ENCODE measurements around the gene DACH1.

The DACH1 gene

GRCh38 chr13:71618159-71618558 lies 248.8 kb downstream of the DACH1 start:
- DNase-seq: peak; percentile 52

GRCh38 chr13:71617265-71617664 lies 249.7 kb downstream of the DACH1 start:
- no peak for DNase-seq

GRCh38 chr13:71613066-71613745 lies 253.8 kb downstream of the DACH1 start:
- peak; percentile 64 for DNase-seq

DNA sequence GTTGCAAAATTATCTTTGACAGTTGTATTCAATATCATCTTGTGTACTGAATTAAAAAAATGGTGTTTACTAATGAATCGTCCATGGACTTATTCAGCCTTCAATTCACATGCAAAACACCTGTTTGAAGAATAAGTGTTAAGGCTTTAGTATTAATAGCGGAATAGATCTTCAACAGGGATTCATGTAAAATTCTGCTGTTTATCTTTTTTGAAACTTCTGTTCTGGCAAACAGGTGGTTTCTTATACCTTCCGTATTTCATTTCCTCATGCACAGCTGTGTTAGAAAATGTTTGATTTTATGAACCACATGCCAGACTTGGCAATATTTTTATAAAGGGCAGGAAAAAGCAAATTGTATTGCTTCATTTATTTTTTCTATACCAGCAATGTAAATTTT lies 255.7 kb downstream of the DACH1 start:
- no peak for DNase-seq

GRCh38 chr13:71610876-71611275 lies 256.1 kb downstream of the DACH1 start:
- DNase-seq: no peak

DNA sequence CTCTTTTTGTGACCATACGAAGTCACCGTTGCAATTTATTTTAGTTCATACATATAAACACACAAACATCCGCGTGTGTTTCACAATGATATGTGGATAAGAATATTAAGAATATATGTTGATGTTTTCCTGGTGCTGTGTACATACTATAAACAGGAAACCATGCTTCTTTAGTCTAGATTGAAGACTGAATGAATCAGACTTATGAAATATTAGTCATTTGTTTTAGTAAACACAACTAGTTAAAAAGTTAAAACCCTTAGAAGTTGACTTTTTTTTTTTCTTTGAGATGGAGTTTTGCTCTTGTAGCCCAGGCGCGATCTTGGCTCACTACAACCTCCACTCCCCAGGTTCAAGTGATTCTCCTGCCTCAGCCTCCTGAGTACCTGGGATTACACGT lies 257.7 kb downstream of the DACH1 start:
- DNase-seq: no peak

DNA sequence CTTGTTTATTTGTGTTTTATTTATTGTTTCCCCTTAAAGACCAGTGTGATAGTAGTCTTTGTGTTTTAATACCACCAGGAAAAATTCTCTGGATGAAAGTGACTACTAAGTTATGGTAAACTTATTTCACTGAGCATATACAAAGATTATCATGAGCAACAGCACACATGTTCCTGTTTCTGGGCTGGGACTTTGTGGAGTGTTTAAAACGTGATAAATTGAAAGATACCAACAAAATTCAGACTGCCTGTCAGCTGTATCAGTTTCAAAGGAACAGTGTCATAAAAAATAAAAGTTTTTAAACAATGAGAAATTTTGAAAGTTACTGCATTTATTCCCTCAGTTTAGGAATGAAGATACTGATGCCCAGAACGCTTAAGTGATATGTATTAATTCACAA lies 259.4 kb downstream of the DACH1 start:
- peak; percentile 19 for DNase-seq

DNA sequence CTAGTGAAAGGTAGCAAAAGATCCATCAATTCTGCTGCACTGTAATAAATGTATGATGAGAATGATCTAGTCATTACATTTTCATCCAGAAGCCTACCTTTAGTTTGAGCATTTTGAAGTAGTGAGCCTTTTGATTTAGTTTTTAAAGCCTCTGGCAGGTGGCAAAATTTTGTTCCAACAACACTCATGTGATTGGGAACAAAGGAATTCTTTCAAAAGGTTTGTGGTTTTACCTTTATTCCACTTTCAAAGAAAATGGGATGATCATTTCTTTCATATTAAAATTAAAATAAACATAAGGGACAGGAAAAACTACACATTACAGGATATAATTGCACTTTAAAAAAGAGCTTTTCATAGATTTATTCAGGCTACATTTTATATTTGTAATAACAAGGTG lies 260.2 kb downstream of the DACH1 start:
- DNase-seq: no peak

DNA sequence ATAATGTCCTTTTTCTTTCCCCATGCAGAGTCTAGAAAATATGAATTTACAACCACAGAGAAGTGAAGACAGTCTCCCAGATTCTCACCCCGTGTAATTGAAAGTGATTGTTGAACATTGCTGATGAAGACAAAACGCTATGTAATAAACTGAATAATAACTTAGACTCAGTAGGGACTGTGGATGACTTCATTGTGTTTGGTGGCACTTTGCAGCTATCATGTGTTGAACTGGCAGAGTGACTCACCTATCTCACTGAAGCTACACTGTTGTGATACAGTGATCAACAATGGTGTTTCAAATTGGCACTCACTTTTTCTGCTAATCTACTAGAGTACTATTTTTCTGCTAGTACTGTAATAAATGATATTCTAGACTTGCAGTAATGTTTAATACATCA lies 261.3 kb downstream of the DACH1 start:
- DNase-seq: no peak

- DNase-seq: no peak
These were observed 263.7 kb downstream of the DACH1 start for GRCh38 chr13:71603255-71603654.

DNA sequence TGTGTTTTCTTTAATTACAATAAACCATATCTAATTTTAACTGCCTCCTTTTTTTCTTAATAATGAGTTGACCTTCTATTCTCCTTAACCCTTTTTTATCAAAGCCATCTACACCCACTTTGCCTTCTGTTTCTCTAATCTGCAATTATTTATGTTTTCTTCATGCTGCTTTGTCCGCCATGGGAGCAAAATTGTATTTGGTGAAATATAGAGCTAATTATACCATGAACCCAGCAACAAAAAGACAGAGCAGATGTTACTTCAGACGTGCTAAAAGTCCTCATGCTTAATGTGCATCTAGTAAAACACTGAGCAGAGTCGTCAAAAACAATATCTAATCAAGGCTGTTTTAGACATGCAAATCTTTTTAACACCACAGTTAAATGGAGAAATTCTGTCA lies 264.7 kb downstream of the DACH1 start:
- DNase-seq: no peak

DNA sequence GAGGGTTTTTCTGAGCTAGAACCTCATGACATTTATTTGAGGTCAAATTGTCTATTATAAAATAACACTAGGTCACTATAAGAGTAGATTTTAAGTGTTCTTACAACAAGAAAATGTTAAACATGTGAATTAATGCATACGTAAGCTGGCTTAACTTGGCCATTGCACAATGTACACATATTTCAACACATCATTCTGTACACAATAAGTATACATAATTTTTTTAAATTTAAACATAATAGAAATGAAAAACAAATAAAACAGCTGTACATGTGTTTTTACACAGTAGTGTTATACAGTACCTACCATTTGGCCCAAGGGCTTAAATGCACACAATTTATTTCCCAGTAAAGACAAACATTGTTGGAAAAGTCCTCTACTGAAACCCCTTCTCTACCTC lies 269.9 kb downstream of the DACH1 start:
- DNase-seq: no peak

DNA sequence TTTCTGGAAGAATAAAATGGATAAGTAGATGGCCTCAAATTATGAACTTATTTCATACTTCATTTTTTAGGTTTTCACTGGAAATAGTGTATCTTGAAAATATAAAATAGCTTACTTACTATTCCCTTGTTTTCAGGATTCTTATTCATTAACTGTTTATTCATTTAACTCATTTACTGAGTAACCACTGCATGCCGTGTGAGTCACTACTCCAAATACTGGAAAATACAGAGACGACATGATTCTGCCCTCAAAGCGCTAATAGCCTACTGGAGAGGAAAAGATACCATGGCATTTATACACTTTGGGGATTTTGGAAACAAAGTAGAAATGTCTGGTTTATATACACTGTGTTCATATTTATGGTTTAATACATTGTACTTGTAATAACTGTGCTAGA lies 270.9 kb downstream of the DACH1 start:
- DNase-seq: no peak

DNA sequence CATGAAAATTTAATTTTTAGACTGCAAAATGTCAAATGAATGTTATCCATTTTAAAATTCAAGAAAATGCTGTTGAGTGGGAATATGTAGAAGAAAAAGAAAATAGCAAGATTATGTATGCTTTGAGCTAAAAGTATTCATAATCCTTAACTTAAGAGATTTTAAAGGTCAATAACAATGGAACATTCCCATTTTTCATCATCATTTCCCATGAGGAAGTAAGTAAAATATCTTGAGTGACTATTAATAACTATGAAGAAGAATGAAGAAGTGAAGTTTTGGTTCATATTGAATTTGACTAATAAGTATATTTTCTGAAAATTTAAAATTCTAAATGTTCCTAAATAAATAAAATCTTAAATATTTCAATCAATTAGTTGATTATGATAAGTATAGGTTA lies 273.4 kb downstream of the DACH1 start:
- DNase-seq: no peak

DNA sequence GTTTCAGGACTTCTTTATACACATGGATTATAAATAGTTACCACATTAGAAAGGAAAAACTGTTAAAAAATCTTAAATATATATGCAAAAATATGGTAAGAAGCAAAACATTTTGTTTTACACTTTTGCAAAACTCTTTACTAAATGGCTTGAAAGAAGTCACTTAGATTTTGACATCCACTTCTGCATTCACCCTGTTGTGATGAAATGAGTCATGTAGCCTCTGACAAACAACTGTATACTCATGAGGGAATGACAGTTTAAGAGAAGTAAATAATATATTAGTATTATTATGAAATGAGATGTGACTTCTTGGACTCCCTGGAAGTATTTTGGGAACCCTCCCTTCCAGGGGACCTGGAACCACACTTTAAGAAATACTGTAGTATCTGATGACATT lies 275.6 kb downstream of the DACH1 start:
- no peak for DNase-seq

DNA sequence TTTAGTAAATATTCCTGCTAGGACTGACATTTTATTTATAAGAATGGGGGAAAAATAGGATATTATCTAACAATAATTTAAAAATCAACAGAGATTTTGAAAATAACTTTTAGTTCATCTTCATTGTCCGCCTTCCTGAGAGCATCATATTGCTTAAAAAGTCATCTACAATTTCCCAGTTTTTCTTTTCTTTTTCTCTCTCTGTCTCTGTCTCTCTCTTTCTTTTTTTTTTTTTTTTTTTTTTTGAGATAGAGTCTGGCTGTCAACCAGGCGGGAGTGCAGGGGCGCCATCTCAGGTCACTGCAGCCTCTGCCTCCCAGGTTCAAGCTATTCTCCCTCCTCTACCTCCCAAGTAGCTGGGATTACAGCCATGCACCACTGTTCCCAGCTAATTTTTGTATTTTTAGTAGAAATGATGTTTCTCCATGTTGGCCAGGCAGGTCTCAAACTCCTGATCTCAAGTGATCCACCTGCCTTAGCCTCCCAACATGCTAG lies 276.3 kb downstream of the DACH1 start:
- no peak for DNase-seq

- DNase-seq: no peak
These were observed 278.0 kb downstream of the DACH1 start for GRCh38 chr13:71589032-71589431.

DNA sequence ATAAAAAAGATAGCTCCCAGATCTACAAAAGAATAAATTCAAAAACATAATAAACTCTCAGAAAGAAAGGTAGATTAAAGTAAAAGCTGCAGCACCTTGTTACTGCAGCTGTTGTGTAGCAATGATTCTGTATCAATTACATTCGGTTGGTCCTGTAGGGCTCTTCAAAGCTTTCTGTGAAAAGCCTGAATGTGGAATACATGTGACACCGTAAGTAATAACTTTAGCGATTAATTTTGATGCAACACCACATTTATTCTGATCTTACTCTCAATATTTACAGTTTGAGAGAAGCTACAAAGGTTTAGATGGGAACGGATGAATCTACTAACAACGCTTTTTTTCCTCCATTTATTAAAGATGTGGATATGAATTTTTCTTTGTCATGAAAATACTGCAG lies 279.2 kb downstream of the DACH1 start:
- DNase-seq: no peak

DNA sequence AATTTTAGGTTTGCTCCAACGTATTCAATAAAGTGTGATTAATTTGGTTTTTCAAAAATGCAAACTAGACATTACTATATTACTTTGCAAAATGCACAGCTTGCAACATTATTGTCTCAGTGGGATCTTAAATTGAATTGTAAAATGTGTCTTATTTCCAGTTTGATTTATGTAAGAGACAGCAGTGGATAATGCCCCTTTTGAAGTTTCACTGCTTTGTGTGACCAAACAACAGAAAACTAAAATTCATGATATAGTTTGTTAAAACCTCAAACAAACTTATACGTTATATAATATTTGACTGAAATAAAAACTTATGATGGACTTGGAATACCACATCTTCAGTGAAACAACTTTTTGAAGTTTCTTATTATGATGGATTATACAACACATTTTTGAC lies 279.8 kb downstream of the DACH1 start:
- DNase-seq: no peak

GRCh38 chr13:71583581-71583980 lies 283.4 kb downstream of the DACH1 start:
- no peak for DNase-seq

- DNase-seq: no peak
These were observed 286.4 kb downstream of the DACH1 start for GRCh38 chr13:71580614-71581013.

GRCh38 chr13:71578048-71578447 lies 289.0 kb downstream of the DACH1 start:
- DNase-seq: no peak

- no peak for DNase-seq
These were observed 289.9 kb downstream of the DACH1 start for GRCh38 chr13:71577127-71577526.

- DNase-seq: no peak
These were observed 290.4 kb downstream of the DACH1 start for GRCh38 chr13:71576571-71576970.

GRCh38 chr13:71546881-71547280 lies 320.1 kb downstream of the DACH1 start:
- no peak for DNase-seq
